HG02938 (cell line): Measurements from ENCODE around the gene WAS.
A peak's percentile ranks its signal among the peaks of the same experiment; 100 is the strongest.
"Not testable (repeated sequence)": the region's sequence is repeated elsewhere in the genome, so short reads cannot be mapped to it uniquely, and the experiment has no call there.

Experiments
- ATAC-seq: cut with Tn5 transposase; IDR thresholded peaks from one replicate; pipeline ENCODE4 v1.9.1; 2021; ENCODE audit warnings: mild to moderate bottlenecking, moderate library complexity; ENCODE audit not compliant: unreplicated experiment

The WAS gene

GRCh38 chrX:48683411-48683982 is at the start of gene WAS:
TSS of gene WAS (plus strand) at chrX:48683799. CDS start at chrX:48683854, 55 bp downstream.
- ATAC-seq: peak; percentile 77

GRCh38 chrX:48636301-48636700 is 47.3 kb upstream of the WAS start:
- no peak for ATAC-seq

DNA sequence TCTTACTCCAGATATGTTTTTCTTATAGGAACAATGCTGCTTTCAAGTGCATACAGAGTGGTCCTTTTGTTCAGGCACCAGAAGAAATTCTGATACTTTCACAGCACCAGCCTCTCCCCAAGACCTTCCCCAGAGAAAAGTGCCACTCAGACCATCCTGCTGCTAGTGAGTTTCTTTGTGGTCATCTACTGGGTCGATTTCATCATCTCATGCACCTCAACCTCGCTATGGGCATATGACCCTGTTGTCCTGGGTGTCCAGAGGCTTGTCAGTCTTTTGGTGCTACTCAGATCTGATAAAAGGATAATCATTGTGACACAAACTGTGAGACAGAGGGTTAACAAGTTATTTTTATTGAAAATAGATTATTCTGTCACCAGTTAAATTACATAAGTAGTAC is 46.8 kb upstream of the WAS start:
- ATAC-seq: no peak

GRCh38 chrX:48645669-48646068 is 37.9 kb upstream of the WAS start:
- ATAC-seq: no peak

DNA sequence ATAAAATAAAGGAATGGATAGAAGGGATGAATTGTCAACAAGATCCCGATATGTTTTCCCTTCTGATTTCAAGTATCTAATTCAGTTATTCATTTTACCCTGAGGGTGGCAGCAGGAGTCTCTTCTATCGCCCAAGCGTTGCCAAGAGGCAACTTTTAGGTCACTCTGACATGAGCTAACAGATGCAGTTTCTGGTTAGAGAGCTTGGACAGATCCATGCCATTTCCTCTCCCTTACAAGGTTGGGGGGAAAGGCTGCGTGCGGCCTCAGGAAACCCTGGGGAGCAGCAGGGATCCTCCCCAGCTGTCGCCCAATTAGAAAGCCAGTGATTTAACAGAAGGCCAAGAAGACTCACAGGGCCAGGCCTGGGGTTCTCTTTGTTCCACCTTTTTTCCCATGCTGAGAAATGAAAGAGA is 35.3 kb upstream of the WAS start:
- no peak for ATAC-seq

DNA sequence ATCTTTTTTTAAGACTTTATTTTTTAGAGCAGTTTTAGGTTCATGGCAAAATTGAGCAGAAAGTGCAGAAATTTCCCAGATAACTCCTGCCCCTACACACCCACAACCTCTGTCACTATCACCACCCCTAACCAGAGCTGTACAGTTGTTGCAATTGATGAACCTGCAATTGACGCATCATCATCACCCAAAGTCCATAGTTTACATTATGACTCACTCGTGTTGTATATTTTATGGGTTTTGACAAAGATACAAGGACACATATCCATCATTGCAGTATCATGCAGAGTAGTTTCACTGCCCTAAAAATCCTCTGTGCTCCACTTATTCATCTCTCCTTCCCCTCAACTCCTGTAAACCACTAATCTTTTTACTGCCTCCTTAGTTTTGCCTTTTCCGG is 34.5 kb upstream of the WAS start:
- no peak for ATAC-seq

DNA sequence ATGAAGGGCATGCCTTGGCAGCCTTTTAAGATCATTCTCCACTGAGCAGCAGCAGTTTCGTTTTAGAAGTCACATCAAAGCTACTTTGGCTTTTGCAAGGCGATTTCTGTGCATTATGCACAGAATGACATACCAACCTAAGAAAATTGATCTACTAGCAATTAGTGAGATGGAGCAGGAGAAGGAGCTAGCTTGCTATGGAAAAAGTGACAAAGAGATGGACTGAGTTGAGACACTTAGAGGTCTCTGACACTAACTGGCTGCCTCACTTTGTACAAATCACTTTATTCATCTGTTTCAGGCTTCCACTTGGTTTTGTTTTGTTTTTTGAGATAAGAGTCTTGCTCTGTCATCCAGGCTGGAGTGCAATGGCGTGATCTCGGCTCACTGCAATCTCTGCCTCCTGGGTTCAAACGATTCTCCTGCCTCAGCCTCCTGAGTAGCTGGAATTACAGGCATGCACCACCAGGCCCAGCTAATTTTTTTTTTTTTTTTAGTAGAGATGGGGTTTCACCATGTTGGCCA is 31.5 kb upstream of the WAS start:
- not testable (repeated sequence) for ATAC-seq

DNA sequence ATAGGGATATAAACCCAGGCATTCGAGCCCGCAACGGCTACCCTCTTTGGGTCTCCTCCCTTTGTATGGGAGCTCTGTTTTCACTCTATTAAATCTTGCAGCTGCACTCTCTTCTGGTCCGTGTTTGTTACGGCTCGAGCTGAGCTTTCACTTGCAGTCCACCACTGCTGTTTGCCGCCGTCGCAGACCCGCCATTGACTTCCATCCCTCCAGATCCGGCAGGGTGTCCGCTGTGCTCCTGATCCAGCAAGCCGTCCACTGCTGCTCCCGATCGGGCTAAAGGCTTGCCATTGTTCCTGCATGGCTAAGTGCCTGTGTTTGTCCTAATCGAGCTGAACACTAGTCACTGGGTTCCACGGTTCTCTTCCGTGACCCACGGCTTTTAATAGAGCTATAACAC is 28.9 kb upstream of the WAS start:
- not testable (repeated sequence) for ATAC-seq

DNA sequence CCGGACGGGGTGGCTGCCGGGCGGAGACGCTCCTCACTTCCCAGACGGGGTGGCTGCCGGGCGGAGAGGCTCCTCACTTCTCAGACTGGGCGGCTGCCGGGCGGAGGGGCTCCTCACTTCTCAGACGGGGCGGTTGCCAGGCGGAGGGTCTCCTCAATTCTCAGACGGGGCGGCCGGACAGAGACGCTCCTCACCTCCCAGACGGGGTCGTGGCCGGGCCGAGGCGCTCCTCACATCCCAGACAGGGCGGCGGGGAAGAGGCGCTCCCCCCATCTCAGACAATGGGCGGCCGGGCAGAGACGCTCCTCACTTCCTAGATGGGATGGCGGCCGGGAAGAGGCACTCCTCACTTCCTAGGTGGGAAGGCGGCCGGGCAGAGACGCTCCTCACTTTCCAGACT is 23.9 kb upstream of the WAS start:
- ATAC-seq: not testable (repeated sequence)

DNA sequence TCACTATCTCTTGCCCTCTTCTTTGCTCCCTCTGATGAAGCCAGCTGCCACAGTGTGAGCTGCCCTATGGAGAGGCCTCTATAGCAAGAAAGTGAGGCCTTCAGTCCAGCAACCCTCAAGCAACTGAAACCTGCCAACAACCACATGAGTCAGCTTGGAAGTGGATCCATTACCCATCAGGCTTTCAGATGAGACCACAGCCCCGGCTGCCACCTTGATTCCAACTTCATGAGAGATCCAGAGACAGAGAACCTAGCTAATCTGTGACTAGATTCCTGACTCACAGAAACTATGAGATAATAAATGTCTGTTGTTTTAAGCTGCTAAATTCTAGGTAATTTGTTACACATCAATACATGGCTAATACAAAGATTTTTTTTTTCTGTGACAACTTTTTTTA is 20.4 kb upstream of the WAS start:
- no peak for ATAC-seq

GRCh38 chrX:48664156-48664555 is 19.4 kb upstream of the WAS start:
- no peak for ATAC-seq

DNA sequence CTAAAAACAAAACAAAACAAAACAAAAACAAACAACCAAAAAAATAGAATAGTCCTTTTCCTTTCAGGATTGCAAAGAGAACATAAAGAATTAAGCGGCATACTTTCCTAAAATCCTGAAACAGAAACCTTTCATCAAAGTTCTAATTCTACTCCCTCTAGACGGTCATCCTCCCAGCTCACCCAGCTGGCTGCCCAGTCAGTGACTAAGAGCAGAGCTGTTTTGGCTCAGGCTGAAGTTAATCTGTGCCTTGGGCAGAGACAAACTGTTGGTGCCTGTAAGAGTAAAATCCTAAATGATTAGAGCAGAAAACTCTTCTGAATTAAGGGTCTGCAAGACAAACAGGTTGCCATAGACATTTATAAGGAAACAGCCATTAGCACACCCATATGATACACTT is 17.6 kb upstream of the WAS start:
- no peak for ATAC-seq

DNA sequence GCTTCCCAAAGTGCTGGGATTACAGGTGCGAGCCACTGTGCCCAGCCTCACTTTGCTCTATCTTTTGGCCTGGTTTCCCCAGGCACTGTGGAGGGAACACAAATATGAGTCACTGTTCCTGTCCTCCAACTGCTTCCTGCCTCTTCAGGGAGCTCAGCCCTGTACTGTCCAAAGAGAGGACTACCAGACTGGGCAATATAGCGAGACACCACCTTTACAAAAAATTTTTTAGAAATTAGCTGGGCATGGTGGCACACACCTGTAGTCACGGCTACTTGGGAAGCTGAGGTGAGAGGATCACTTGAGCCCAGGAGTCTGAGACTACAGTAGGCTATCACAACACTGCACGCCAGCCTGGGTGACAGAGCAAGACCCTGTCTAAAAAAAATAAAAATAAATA is 16.9 kb upstream of the WAS start:
- no peak for ATAC-seq

- no peak for ATAC-seq
Observed at GRCh38 chrX:48667509-48667908, 16.1 kb upstream of the WAS start.

GRCh38 chrX:48668187-48668586 is 15.4 kb upstream of the WAS start:
- ATAC-seq: not testable (repeated sequence)

DNA sequence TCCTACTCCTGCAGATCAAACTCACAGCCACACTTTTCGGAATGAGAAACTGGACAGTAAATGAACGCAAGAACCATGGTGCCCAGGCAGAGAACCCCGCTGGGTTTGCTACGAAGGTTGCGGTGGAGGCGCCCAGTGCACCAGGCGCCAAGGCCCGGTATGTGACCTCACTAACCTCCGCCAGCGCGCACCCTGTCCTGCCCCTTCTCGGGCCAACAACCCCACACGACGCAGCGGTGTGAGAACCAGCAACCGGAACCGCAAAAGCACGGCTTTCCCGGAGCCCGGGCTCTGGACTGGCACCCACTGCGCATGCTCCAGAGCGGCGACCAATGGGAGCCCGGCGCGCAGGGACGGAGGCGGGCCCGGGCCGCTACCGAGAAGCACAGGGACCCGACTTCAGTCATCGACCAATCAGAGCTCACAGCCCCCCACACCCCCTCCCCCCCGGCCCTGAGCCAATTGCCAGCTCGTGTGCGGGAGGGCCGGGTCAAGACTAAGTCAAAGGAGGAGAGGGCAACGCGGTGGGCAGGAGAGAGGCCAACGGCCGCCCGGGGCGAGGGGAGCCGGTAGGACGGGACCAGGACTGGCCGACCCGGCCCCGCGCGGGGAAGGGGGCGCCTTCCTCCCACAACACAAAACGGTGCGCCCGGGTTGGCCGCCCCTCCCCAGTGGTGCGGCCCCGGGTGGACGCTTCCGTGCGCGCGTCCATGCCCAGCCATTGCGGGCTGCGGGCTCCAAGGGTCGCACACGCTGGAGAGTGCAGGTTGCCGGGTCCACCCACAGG is 7.3 kb upstream of the WAS start:
- ATAC-seq: peak; percentile 86

DNA sequence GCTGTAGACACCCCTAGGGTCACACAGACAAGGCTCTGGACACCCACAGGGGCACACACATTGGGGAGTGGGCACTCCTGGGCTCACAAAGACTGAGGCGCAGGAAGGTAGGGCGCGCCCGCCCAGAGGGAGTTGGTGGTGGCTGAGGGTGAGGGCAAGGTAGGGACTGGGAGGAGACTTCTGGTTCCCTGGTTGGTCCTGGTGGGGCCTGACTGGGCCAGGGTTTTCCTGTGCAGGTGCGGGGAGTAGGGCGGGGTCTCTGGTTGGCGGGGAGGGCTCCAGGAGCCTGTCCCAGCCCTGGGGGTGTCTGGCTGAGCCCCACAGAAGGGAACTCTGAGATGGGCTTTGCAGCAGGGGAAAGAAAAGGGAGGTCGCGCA is 6.7 kb upstream of the WAS start:
- peak; percentile 9 for ATAC-seq

DNA sequence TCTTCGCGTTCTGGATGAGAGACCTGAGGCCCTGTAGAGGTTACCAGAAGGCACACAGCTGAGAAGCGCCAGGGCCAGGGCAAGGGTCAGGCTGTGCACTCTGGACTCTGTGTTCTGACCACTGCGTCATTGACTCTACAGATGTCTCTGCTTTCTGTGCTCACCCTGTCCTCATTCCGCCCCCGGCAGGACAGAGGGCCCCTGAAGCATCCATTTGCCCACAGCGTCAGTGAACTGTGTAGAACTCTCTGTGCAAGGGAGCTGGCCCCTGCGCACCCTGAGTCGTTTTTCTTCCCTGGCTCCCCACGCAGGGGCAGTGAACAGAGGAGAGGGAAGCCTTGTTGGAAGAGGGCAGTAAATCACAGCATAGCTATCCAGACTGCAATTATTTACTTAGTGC is 6.1 kb upstream of the WAS start:
- no peak for ATAC-seq

- ATAC-seq: not testable (repeated sequence)
Observed at GRCh38 chrX:48680467-48680866, 3.1 kb upstream of the WAS start.

DNA sequence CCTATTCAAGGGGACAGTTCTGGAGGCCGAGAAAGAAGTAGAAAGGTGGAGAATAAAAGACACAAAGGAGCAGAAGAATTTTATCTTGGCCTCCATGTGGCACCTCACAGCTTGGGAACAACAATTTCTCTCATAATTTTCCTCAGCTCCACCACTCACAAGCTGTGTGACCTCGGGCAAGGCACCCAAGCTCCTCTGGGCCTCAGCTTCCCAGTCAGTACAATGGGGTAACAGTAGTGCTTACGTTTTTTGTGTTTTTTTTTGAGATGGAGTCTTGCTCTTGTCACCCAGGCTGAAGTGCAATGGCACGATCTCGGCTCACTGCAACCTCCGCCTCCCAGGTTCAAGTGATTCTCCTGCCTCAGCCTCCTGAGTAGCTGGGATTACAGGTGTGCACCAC is 2.7 kb upstream of the WAS start:
- not testable (repeated sequence) for ATAC-seq

DNA sequence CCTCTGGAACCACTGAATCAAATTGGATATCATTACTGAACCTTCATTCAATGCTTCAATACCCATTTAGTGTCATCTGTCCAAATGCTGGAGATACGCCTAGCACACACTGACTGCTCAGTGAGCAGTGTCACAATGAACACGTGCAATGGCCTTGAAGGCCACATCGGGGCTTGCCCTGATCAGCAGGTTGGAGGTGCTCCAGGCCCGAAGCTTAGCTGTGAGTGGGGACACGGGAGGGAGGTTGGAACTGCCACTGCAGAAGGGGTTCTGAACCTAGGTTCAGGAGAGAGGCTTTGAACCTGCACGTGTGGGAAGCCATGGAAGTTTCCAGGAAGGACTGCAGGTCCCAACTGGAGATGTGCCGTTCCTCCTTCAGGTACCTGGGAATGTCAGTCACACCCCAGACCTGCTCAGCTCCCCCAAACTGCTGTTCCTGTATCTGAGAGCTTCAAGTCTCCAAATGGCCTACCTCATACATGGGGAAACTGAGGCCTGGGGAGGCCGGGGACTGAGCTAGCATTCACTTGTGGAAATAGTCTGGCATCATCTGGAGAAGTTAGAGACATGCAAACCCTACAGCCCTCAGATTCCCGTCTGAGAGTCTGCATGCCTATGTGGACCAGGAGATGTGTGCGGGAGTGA is 1.9 kb upstream of the WAS start:
- no peak for ATAC-seq

- not testable (repeated sequence) for ATAC-seq
Observed at GRCh38 chrX:48682795-48683194, 804 bp upstream of the WAS start.
